ENCODE results near the gene AMPD3.

Gene AMPD3

DNA sequence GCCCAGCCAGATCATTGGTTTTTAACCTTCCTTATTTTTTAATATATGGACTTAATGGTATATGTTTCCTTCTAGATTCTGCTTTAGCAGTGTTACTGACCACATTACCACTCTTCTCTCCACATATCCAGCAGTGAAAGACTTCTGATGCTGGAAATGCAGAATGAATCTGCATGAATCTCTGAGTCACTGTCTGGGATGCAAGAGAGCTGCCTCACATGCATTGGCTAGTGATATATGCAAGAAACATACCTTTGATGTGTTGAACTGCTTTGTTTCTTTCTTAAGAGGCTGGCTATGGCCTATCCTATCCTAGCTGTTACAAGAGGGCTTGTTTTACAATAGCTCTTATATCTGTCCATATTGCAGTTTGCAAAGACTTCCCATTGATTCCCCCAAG lies 16.6 kb upstream of the AMPD3 start:
- no peak for DNase-seq (ENCODE audit: low read depth)
- no peak overlapping the region for H3K4me3 ChIP-seq (ENCODE audit: low read depth, low read length)
- TF ChIP-seq, protein P1, sequence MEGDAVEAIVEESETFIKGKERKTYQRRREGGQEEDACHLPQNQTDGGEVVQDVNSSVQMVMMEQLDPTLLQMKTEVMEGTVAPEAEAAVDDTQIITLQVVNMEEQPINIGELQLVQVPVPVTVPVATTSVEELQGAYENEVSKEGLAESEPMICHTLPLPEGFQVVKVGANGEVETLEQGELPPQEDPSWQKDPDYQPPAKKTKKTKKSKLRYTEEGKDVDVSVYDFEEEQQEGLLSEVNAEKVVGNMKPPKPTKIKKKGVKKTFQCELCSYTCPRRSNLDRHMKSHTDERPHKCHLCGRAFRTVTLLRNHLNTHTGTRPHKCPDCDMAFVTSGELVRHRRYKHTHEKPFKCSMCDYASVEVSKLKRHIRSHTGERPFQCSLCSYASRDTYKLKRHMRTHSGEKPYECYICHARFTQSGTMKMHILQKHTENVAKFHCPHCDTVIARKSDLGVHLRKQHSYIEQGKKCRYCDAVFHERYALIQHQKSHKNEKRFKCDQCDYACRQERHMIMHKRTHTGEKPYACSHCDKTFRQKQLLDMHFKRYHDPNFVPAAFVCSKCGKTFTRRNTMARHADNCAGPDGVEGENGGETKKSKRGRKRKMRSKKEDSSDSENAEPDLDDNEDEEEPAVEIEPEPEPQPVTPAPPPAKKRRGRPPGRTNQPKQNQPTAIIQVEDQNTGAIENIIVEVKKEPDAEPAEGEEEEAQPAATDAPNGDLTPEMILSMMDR (IDR thresholded peaks at IDR 0.05; ENCODE audit: control insufficient read depth, extremely low read depth, insufficient read depth): no peak

DNA sequence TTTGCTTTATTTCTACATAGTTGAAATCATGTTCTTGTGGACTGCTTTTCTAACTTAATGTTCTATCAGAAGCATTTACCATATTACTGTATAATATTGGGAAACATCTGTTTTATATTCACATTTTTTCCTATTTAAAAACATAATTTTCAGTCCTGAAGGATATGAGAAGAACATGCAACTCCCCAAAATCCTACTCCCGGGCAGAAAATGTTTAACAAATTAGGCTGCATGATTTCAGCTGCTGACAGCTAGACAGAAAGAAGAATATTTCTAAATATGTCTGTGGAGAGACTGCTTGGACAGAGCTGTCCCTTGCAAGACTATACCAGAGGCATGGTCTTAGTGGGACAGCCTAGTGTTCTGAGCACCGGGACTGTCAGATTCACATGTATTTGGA lies 15.7 kb upstream of the AMPD3 start:
- no peak overlapping the region for H3K4me3 ChIP-seq (ENCODE audit: low read depth, low read length)
- TF ChIP-seq, protein P1 (IDR thresholded peaks at IDR 0.05; ENCODE audit: control insufficient read depth, extremely low read depth, insufficient read depth): no peak
- no peak for DNase-seq (ENCODE audit: low read depth)

DNA sequence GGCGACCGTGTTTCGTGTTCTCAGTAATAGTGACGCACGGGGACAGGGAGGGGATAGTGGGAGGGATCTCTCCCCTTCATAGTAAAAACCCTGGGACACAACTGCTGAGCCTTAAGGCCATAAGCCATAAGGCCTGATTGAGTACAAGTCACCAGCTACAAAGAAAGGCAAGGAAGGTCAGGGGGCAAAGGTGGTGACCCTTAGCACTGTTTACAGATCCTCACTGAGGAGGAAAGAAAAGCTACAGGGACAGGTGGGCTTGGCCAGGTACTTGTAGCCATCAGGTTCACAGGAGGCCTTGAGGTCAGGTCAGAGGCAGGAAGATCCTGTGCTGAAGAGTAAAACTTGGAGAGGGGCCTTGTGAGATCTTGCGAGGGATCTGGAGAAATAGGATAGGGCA lies 15.1 kb upstream of the AMPD3 start:
- TF ChIP-seq, protein P1 (IDR thresholded peaks at IDR 0.05; ENCODE audit: control insufficient read depth, extremely low read depth, insufficient read depth): no peak
- DNase-seq (ENCODE audit: low read depth): no peak
- H3K4me3 ChIP-seq (ENCODE audit: low read depth, low read length): no peak overlapping the region

DNA sequence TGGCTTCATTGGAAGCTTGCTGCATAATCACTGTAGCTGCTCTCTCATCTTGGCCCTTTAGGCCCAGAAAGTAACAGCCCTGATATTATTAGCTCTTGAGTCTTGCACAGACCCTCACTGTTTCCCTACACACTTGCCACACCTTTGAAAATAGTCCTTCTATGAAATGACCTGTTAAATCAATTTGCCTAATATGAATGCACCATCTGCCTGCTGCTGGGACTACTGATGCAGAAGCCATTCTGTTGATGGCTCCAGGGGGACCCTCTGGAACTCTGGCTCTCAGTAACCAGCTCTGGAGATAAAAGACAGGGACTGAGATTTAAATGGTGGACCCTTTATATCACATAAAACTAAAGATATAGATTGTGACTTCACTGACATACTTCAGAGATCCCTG lies 14.7 kb upstream of the AMPD3 start:
- no peak overlapping the region for H3K4me3 ChIP-seq (ENCODE audit: low read depth, low read length)
- TF ChIP-seq, protein P1 (IDR thresholded peaks at IDR 0.05; ENCODE audit: control insufficient read depth, extremely low read depth, insufficient read depth): no peak
- DNase-seq (ENCODE audit: low read depth): no peak

DNA sequence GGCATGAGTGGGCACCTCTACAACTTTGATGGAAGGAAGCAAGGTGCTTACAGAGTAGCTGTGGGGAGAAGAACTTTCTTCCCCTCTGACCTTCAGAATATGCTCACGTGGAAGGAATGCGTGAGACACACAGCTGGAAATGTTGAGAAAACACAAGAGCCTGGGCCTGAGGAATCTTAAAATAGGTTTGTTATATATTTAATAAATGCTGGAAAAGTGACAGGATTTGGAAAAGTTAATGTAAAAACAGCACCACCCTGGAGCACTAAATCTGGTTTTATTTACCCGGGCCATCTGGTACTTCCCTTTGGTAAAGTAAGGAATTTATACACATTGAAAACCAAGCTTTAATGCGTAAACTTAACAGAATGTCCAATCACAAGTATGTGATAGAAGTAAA lies 14.0 kb upstream of the AMPD3 start:
- TF ChIP-seq, protein P1 (IDR thresholded peaks at IDR 0.05; ENCODE audit: control insufficient read depth, extremely low read depth, insufficient read depth): no peak
- DNase-seq (ENCODE audit: low read depth): no peak
- no peak overlapping the region for H3K4me3 ChIP-seq (ENCODE audit: low read depth, low read length)

DNA sequence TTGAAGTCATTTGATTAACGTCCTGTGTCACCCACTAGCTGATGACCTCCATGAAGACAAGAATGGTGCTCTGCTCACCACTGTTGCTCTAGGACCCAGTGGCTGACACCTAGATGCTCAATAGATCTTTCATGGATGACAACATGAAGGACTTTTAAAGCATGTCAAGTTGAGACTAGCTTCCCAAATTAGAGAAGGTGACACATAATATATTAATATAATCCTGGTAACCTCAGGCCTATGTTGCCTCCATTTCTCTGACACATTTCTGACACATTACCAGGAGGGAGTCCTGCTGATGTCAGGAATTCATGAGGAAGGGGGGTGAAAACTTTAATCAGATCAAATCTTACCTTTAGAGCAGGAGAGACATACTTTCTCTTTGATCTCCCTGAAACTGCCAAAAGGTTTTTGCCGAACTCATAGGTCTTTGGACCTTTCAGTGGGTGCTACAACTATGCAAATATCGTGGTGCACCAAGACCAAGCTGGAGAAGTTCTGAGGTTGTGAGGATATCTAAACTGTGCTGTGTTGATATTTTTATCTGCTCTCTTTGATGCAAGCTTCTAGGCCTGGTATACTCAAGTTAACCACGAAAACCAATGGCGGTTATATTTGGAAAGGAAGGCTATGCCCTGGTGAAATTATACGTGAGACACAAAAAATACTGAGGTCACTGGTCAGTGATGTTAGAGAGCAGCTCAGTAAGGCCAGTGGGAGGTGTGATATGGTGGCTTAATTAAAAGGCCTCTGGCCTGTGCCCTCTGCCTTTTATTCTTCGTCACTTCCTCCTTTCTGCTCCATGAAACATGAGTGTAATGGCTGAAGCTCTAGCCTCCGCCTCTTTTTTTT lies 13.2 kb upstream of the AMPD3 start:
- TF ChIP-seq, protein P1 (IDR thresholded peaks at IDR 0.05; ENCODE audit: control insufficient read depth, extremely low read depth, insufficient read depth): no peak
- DNase-seq (ENCODE audit: low read depth): no peak
- H3K4me3 ChIP-seq (ENCODE audit: low read depth, low read length): no peak overlapping the region

DNA sequence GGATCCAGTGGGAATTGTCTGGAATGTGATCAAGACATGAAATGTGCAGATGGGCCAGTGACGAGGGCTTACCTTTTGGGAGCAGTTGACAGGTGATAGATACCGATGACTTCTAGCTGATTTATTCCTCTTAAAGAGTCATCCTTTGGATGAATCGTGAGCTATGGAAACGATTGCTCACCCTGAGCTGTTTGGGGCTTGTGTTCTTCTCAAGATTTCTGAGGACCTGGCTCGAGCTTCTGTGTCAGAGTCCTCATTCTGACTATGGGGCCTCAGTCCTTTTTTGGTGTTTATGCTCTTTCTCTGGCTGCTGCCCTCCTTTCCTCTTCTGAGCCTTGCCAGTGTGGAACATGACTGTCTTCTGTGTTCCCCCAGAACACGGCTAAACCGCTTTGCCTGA lies 11.9 kb upstream of the AMPD3 start:
- H3K4me3 ChIP-seq (ENCODE audit: low read depth, low read length): no peak overlapping the region
- no peak for DNase-seq (ENCODE audit: low read depth)
- TF ChIP-seq, protein P1 (IDR thresholded peaks at IDR 0.05; ENCODE audit: control insufficient read depth, extremely low read depth, insufficient read depth): no peak
